Measurements from ENCODE around the gene APCDD1.

- TF ChIP-seq CTCF (IDR thresholded peaks at IDR 0.05) (no peak), POLR2A (IDR thresholded peaks at IDR 0.05) (no peak), POLR2AphosphoS5 (IDR thresholded peaks at IDR 0.05) (no peak)
Measured at GRCh38 chr18:10499230-10499629, 44.8 kb downstream of the APCDD1 start.
